SK-N-SH treated with all-trans-retinoic acid at 6 μM for 48 hours (cell line): ENCODE data around the gene ANKRD45.

Experiments
- ATAC-seq: fragments of 200-7000 bp; cut with Tn5 transposase; 3 replicates; pipeline ENCODE4 v1.9.1; 2020; ENCODE audit warnings: mild to moderate bottlenecking, moderate library complexity
- ARNTL ChIP-seq: fragments of 450-650 bp; formaldehyde crosslinking; IDR thresholded peaks from 2 replicates; pipeline ENCODE4 v1.5.0; 2020; ENCODE audit warnings: low read depth, mild to moderate bottlenecking, moderate library complexity, borderline replicate concordance
- CREB5 ChIP-seq: fragments of 250-450 bp; sonication (Bioruptor Pico); IDR thresholded peaks from 2 replicates; pipeline ENCODE4 v1.5.1; 2020; ENCODE audit warnings: low read depth, mild to moderate bottlenecking, moderate library complexity
- CSDC2 ChIP-seq: fragments of 250-450 bp; sonication (Bioruptor Pico); IDR thresholded peaks from 2 replicates; pipeline ENCODE4 v1.5.0; 2020; ENCODE audit warnings: mild to moderate bottlenecking, moderate library complexity
- CSRNP3 ChIP-seq: fragments of 250-450 bp; sonication (Bioruptor Pico); IDR thresholded peaks from 2 replicates; pipeline ENCODE4 v1.5.1; 2021; ENCODE audit warnings: mild to moderate bottlenecking, moderate library complexity
- GLIS3 ChIP-seq: fragments of 250-450 bp; sonication (Bioruptor Pico); IDR thresholded peaks from 2 replicates; pipeline ENCODE4 v1.5.0; 2020; ENCODE audit warnings: mild to moderate bottlenecking, moderate library complexity
- ISL1 ChIP-seq: fragments of 250-450 bp; sonication (Bioruptor Pico); IDR thresholded peaks from 2 replicates; pipeline ENCODE4 v2.1.2; 2022; ENCODE audit warnings: mild to moderate bottlenecking, moderate library complexity
- OSR1 ChIP-seq: fragments of 250-450 bp; sonication (Bioruptor Pico); IDR thresholded peaks from 2 replicates; pipeline ENCODE4 v1.8.0; 2022; ENCODE audit warnings: moderate library complexity, mild to moderate bottlenecking, inconsistent platforms
- PATZ1 ChIP-seq: fragments of 250-450 bp; sonication (Bioruptor Pico); IDR thresholded peaks from 2 replicates; pipeline ENCODE4 v1.8.0; 2020; ENCODE audit warnings: mild to moderate bottlenecking, moderate library complexity, borderline replicate concordance
- POU6F1 ChIP-seq: fragments of 250-450 bp; sonication (Bioruptor Pico); IDR thresholded peaks from 2 replicates; pipeline ENCODE4 v1.8.0; 2021; ENCODE audit warnings: low read depth, mild to moderate bottlenecking, moderate library complexity, borderline replicate concordance
- PPARA ChIP-seq: fragments of 250-450 bp; sonication (Bioruptor Pico); IDR thresholded peaks from 2 replicates; pipeline ENCODE4 v1.5.0; 2020; ENCODE audit warnings: mild to moderate bottlenecking, borderline replicate concordance
- RARB ChIP-seq: fragments of 250-450 bp; sonication (Bioruptor Pico); IDR thresholded peaks from 2 replicates; pipeline ENCODE4 v1.8.0; 2021; ENCODE audit warnings: mild to moderate bottlenecking, moderate library complexity
- SNAI2 ChIP-seq: fragments of 250-450 bp; sonication (Bioruptor Pico); IDR thresholded peaks from 2 replicates; pipeline ENCODE4 v1.5.0; 2020; ENCODE audit warnings: mild to moderate bottlenecking, moderate library complexity
- TCF4 ChIP-seq: fragments of 250-450 bp; sonication (Bioruptor Pico); IDR thresholded peaks from 2 replicates; pipeline ENCODE4 v1.8.0; 2021; ENCODE audit warnings: mild to moderate bottlenecking, moderate library complexity, borderline replicate concordance
- TOX ChIP-seq: fragments of 250-450 bp; sonication (Bioruptor Pico); IDR thresholded peaks from 2 replicates; pipeline ENCODE4 v1.8.0; 2021; ENCODE audit warnings: mild to moderate bottlenecking, moderate library complexity, borderline replicate concordance
- TSHZ2 ChIP-seq: fragments of 250-450 bp; sonication (Bioruptor Pico); IDR thresholded peaks from 2 replicates; pipeline ENCODE4 v1.5.0; 2020; ENCODE audit warnings: mild to moderate bottlenecking, moderate library complexity
- ZC3H10 ChIP-seq: fragments of 250-450 bp; sonication (Bioruptor Pico); IDR thresholded peaks from 2 replicates; pipeline ENCODE4 v1.5.1; 2021; ENCODE audit warnings: mild to moderate bottlenecking, moderate library complexity
- ZFP3 ChIP-seq: fragments of 250-450 bp; sonication (Bioruptor Pico); IDR thresholded peaks from 2 replicates; pipeline ENCODE4 v1.5.0; 2020; ENCODE audit warnings: mild to moderate bottlenecking, moderate library complexity
- ZFP30 ChIP-seq: fragments of 450-650 bp; formaldehyde crosslinking; IDR thresholded peaks from 2 replicates; pipeline ENCODE4 v1.5.0; 2022; ENCODE audit warnings: mild to moderate bottlenecking, moderate library complexity
- ZNF565 ChIP-seq: fragments of 450-650 bp; formaldehyde crosslinking; conservative IDR thresholded peaks from 2 replicates; pipeline ENCODE4 v1.5.0; 2020; ENCODE audit warnings: low read depth, mild to moderate bottlenecking, moderate library complexity
- ZNF8 ChIP-seq: fragments of 450-650 bp; formaldehyde crosslinking; IDR thresholded peaks from 2 replicates; pipeline ENCODE4 v1.5.0; 2020; ENCODE audit warnings: mild to moderate bottlenecking, moderate library complexity

The ANKRD45 gene

GRCh38 chr1:173573596-173573995, 96.1 kb downstream of the ANKRD45 start (continued):
- TF ChIP-seq POU6F1 (CRISPR knock-in tag) (no peak), PPARA (no peak), ZFP3 (CRISPR knock-in tag) (no peak)

- no peak for ATAC-seq
- TF ChIP-seq ISL1 (CRISPR knock-in tag) (no peak), ZC3H10 (CRISPR knock-in tag) (no peak), CSRNP3 (CRISPR knock-in tag) (no peak), ARNTL (CRISPR knock-in tag) (no peak), TCF4 (CRISPR knock-in tag) (no peak), PATZ1 (no peak), ZFP3 (CRISPR knock-in tag) (no peak), ZNF565 (CRISPR knock-in tag) (no peak), CSDC2 (no peak)
- TF ChIP-seq, all 23 proteins: peak for 0
These were observed 97.3 kb downstream of the ANKRD45 start for GRCh38 chr1:173572201-173572873.

- TF ChIP-seq POU6F1 (CRISPR knock-in tag) (no peak), OSR1 (CRISPR knock-in tag) (no peak), ZFP30 (CRISPR knock-in tag) (no peak), ZC3H10 (CRISPR knock-in tag) (no peak), RARB (no peak), PATZ1 (no peak), ZNF8 (CRISPR knock-in tag) (no peak), ZFP3 (CRISPR knock-in tag) (no peak), TCF4 (CRISPR knock-in tag) (no peak), TOX (CRISPR knock-in tag) (no peak), GLIS3 (CRISPR knock-in tag) (no peak), TSHZ2 (CRISPR knock-in tag) (no peak), CREB5 (CRISPR knock-in tag) (no peak), SNAI2 (no peak)
- no peak; the same call in 2 of the 3 replicates for ATAC-seq
These were observed 99.2 kb downstream of the ANKRD45 start for GRCh38 chr1:173570370-173571007.
